Gastrocnemius medialis (tissue), 4 donors: ENCODE measurements around the gene TMPRSS9. TPM values are rescaled to one million over a fixed set of nuclear protein-coding genes. Genes with fewer than 3 reads are reported as not detected.

Source experiments
- ATAC-seq, 2 donors: fragments of 150-250 bp; one replicate each; pipeline ENCODE4 v1.9.1; 2016
- DNase-seq, 2 donors: peaks; one replicate each; pipeline ENCODE4 v3.0.0-alpha.2; 2019
- H3K27ac ChIP-seq, 4 donors: fragments of 200-600 bp; sonication (generic); 1 replicate in 1 of 4; 2 replicates in 3 of 4; pipeline ENCODE4 v1.5.1; 2016 to 2018; ENCODE audit warnings: mild to moderate bottlenecking in 2 of 4, moderate library complexity in 1 of 4
- H3K27me3 ChIP-seq, 3 donors: fragments of 200-600 bp; sonication (generic) in 2 of 3; 1 replicate in 1 of 3; 2 replicates in 2 of 3; pipeline versions ENCODE4 v1.5.1 to v1.6.0; 2016 to 2019; ENCODE audit warnings: mild to moderate bottlenecking in 1 of 3, moderate library complexity in 1 of 3
- H3K36me3 ChIP-seq, 2 donors: fragments of 200-600 bp; sonication (generic) in 1 of 2; one replicate each; pipeline ENCODE4 v1.5.1; 2017 to 2018
- H3K4me1 ChIP-seq, 2 donors: fragments of 200-600 bp; sonication (generic) in 1 of 2; one replicate each; pipeline ENCODE4 v1.5.1; 2016 to 2017; ENCODE audit warnings: mild to moderate bottlenecking in 2 of 2
- H3K4me3 ChIP-seq, 4 donors: fragments of 200-600 bp; sonication (generic) in 3 of 4; 1 replicate in 1 of 4; 2 replicates in 3 of 4; pipeline ENCODE4 v1.5.1; 2016 to 2019; ENCODE audit warnings: mild to moderate bottlenecking in 2 of 4
- H3K9me3 ChIP-seq, 3 donors: fragments of 200-600 bp; sonication (generic) in 2 of 3; 1 replicate in 1 of 3; 2 replicates in 2 of 3; pipeline ENCODE4 v1.5.1; 2016 to 2019
- POLR2A ChIP-seq, 2 donors: fragments of 450-650 bp; IDR thresholded peaks; one replicate each; pipeline ENCODE4 v1.6.1; 2017; ENCODE audit warnings: antibody characterized with exemption in 2 of 2, mild to moderate bottlenecking in 2 of 2, moderate library complexity in 2 of 2
- in situ Hi-C, 4 donors: fragments of 200-750 bp; cut with MboI; loops; one replicate each; pipeline versions ENCODE4 v1.15.0 to v1.8.0; 2017; ENCODE audit warnings: low sequenced_read_pairs in 4 of 4
- intact Hi-C: fragments of 100-400 bp; cut with DNase I; formaldehyde crosslinking; loops from one replicate; pipeline ENCODE4 v1.15.1; 2023; ENCODE audit warnings: low total_unique reads
- total RNA-seq, 4 donors: library from RNA; depleted of rRNA; stranded (reverse); fragments of >200 nt; gene quantifications; one replicate each; pipeline versions ENCODE4 v1.1.0 to v1.2.3, GENCODE V29; 2016
- TF ChIP-seq, protein P1 (sequence below), 5 experiments: fragments of 450-650 bp in 3 of 5; fragments of 200-600 bp in 2 of 5; sonication (generic) in 2 of 5; IDR thresholded peaks in 4 of 5; conservative IDR thresholded peaks in 1 of 5; 1 replicate in 4 of 5; 2 replicates in 1 of 5; pipeline ENCODE4 v1.5.1; 2016 to 2019; ENCODE audit warnings: antibody characterized with exemption in 5 of 5, mild to moderate bottlenecking in 3 of 5, moderate library complexity in 3 of 5

Gene TMPRSS9
- total RNA-seq, 4 donors from 2014 or later: not detected

DNA sequence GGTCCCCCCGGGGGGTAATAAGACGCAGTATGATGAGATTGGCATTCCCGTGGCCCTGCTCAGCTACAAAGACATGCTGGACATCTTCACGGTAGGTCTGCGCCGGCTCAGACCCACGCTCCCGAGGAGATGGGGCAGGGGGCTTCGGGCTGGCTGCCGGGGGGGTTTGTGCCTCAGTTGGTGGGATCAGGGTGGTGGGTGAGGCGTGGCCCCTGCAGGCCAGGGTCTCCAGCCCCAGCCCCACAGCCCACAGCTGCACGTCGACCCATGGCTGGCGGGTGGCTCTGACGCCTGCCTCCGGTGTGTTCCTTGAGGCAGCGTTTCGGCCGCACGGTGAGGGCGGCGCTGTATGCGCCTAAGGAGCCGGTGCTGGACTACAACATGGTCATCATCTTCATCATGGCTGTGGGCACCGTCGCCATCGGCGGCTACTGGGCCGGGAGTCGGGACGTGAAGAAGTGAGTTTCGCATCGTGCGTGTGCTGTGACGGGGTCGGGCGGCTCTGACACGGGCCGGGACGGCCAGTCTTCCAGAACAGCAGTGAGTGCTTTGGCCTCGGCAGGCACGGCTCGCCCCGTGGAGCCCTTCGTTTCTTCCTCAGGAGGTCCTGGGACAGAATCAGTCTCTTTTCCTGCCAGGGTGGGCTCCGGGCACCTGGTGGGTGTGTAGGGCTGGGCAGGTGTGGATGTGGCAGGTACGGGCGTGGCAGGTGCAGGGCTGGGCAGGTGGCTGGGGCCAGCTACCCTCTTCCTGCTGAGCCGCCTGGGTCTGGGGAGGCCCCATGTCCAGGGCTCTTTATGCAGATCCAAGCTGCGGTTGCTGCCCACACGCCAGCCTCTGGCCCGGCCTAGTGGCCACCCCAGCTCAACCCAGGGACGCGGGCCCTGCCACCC, 21.1 kb upstream of the TMPRSS9 start:
- Histone ChIP-seq H3K27me3 (no peaks in the 10 kb centered on the region), H3K36me3 (peaks cover 0 to 33% of the 10 kb centered on the region in 2 donors), H3K4me1 (peaks cover 0 to 1% of the 10 kb centered on the region in 2 donors), H3K27ac (no peak overlapping the region), H3K4me3 (no peak overlapping the region), H3K9me3 (no peaks in the 10 kb centered on the region)
- DNase-seq: no peak
- no peak for ATAC-seq
- intact Hi-C loops (no loop called here), in situ Hi-C loops (no loop called here)
- TF ChIP-seq, protein P1, sequence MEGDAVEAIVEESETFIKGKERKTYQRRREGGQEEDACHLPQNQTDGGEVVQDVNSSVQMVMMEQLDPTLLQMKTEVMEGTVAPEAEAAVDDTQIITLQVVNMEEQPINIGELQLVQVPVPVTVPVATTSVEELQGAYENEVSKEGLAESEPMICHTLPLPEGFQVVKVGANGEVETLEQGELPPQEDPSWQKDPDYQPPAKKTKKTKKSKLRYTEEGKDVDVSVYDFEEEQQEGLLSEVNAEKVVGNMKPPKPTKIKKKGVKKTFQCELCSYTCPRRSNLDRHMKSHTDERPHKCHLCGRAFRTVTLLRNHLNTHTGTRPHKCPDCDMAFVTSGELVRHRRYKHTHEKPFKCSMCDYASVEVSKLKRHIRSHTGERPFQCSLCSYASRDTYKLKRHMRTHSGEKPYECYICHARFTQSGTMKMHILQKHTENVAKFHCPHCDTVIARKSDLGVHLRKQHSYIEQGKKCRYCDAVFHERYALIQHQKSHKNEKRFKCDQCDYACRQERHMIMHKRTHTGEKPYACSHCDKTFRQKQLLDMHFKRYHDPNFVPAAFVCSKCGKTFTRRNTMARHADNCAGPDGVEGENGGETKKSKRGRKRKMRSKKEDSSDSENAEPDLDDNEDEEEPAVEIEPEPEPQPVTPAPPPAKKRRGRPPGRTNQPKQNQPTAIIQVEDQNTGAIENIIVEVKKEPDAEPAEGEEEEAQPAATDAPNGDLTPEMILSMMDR (IDR thresholded peaks at IDR 0.05 in 4 of 5, conservative IDR thresholded peaks at IDR 0.05 in 1 of 5): no peak
- no peak for TF ChIP-seq POLR2A (IDR thresholded peaks at IDR 0.05)

- H3K9me3 ChIP-seq: no peaks in the 10 kb centered on the region
- in situ Hi-C loops (no loop called here), intact Hi-C loops (no loop called here)
- no peak overlapping the region for H3K4me3 ChIP-seq
- no peaks in the 10 kb centered on the region for H3K4me1 ChIP-seq
- ATAC-seq (no peak), DNase-seq (no peak)
- H3K36me3 ChIP-seq: peaks cover 0 to 38% of the 10 kb centered on the region in 2 donors
- TF ChIP-seq, protein P1 (IDR thresholded peaks at IDR 0.05 in 4 of 5, conservative IDR thresholded peaks at IDR 0.05 in 1 of 5): no peak
- no peak for TF ChIP-seq POLR2A (IDR thresholded peaks at IDR 0.05)
- H3K27me3 ChIP-seq: no peaks in the 10 kb centered on the region
- no peak overlapping the region for H3K27ac ChIP-seq
Observed at GRCh38 chr19:2339644-2340310, 20.3 kb upstream of the TMPRSS9 start.

GRCh38 chr19:2340496-2341243, 19.4 kb upstream of the TMPRSS9 start:
- DNase-seq (no peak), ATAC-seq (no peak)
- peaks cover 0 to 38% of the 10 kb centered on the region in 2 donors for H3K36me3 ChIP-seq
- TF ChIP-seq, protein P1 (IDR thresholded peaks at IDR 0.05 in 4 of 5, conservative IDR thresholded peaks at IDR 0.05 in 1 of 5): no peak
- TF ChIP-seq POLR2A (IDR thresholded peaks at IDR 0.05): no peak
- in situ Hi-C loops (no loop called here), intact Hi-C loops (no loop called here)
- H3K9me3 ChIP-seq: no peaks in the 10 kb centered on the region
- H3K27me3 ChIP-seq: no peaks in the 10 kb centered on the region
- no peak overlapping the region for H3K4me3 ChIP-seq
- no peaks in the 10 kb centered on the region for H3K4me1 ChIP-seq
- no peak overlapping the region for H3K27ac ChIP-seq

DNA sequence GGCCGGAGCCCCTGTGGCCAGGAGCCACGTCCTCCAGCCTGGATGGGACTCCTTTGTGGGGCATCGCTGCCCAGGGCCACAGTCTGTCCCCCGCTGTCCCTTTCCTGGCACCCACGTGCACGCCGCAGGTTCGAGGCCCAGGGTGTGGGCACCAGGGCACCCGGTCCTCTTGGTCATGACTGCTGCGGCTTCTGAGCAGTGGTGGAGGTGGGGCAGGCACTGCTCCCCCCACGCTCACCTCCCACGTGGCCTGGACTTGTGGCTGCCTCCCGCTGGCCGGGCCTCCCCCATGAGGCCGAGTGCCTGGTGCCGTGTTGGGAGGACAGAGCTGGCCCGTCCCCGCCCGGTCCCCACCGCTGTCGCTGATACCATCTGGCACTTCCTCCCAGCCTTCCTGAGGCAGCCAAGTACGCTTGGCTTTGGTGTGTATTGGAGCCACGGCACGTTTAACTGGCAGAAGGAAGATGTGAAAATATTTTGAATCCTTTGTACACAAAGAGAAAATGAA, 18.8 kb upstream of the TMPRSS9 start:
- Histone ChIP-seq H3K4me3 (no peak overlapping the region), H3K27ac (no peak overlapping the region), H3K9me3 (no peaks in the 10 kb centered on the region), H3K36me3 (peaks cover 0 to 38% of the 10 kb centered on the region in 2 donors), H3K27me3 (no peaks in the 10 kb centered on the region), H3K4me1 (no peaks in the 10 kb centered on the region)
- no peak for DNase-seq
- ATAC-seq: no peak
- intact Hi-C loops (no loop called here), in situ Hi-C loops (no loop called here)
- no peak for TF ChIP-seq POLR2A (IDR thresholded peaks at IDR 0.05)
- TF ChIP-seq, protein P1 (IDR thresholded peaks at IDR 0.05 in 4 of 5, conservative IDR thresholded peaks at IDR 0.05 in 1 of 5): no peak
